MM.1S (cell line): Measurements from ENCODE around the gene GUCY2C.

Experiments used
- DNase-seq: peaks from one replicate; pipeline ENCODE4 v3.0.0-alpha.2; 2015
- H2AFZ ChIP-seq: fragments of 300-600 bp; sonication (generic); 2 replicates; pipeline ENCODE4 v1.6.0; 2016; ENCODE audit warnings: antibody characterized with exemption, low read length
- H3F3A ChIP-seq: fragments of 300-600 bp; sonication (generic); 2 replicates; pipeline ENCODE4 v1.6.1; 2016; ENCODE audit warnings: mild to moderate bottlenecking, antibody characterized with exemption, low read length, moderate library complexity, mixed read lengths; ENCODE audit not compliant: insufficient read depth
- H3K27ac ChIP-seq: fragments of 300-600 bp; sonication (generic); 2 replicates; pipeline ENCODE4 v1.5.1; 2016; ENCODE audit warnings: mild to moderate bottlenecking, low read length
- H3K27me3 ChIP-seq: fragments of 300-600 bp; sonication (generic); replicated peaks from 2 replicates; pipeline ENCODE4 v1.6.0; 2016; ENCODE audit warnings: low read length; ENCODE audit not compliant: insufficient read depth
- H3K36me3 ChIP-seq: fragments of 300-600 bp; sonication (generic); replicated peaks from 2 replicates; pipeline ENCODE4 v1.6.1; 2016; ENCODE audit warnings: mild to moderate bottlenecking, low read length, mixed read lengths; ENCODE audit not compliant: insufficient read depth
- H3K4me1 ChIP-seq: fragments of 300-600 bp; sonication (generic); 2 replicates; pipeline ENCODE4 v1.6.1; 2016; ENCODE audit warnings: low read length, mixed read lengths
- H3K4me2 ChIP-seq: fragments of 300-600 bp; sonication (generic); 2 replicates; pipeline ENCODE4 v1.6.0; 2016; ENCODE audit warnings: low read depth, low read length
- H3K4me3 ChIP-seq: fragments of 300-600 bp; sonication (generic); 2 replicates; pipeline ENCODE4 v1.5.1; 2016; ENCODE audit warnings: low read length, mixed read lengths
- H3K79me2 ChIP-seq: fragments of 300-600 bp; sonication (generic); 2 replicates; pipeline ENCODE4 v1.6.1; 2016; ENCODE audit warnings: mixed run types, low read length, mixed read lengths
- H3K9ac ChIP-seq: fragments of 300-600 bp; sonication (generic); 2 replicates; pipeline ENCODE4 v1.6.1; 2016; ENCODE audit warnings: low read length, mixed read lengths
- H3K9me2 ChIP-seq: fragments of 300-600 bp; sonication (generic); replicated peaks from 2 replicates; pipeline ENCODE4 v1.6.1; 2016; ENCODE audit warnings: mild to moderate bottlenecking, low read length, mixed read lengths; ENCODE audit not compliant: insufficient read depth
- H3K9me3 ChIP-seq: fragments of 300-600 bp; sonication (generic); replicated peaks from 2 replicates; pipeline ENCODE4 v1.6.1; 2016; ENCODE audit warnings: mild to moderate bottlenecking, low read length, mixed read lengths; ENCODE audit not compliant: insufficient read depth
- H4K20me1 ChIP-seq: fragments of 300-600 bp; sonication (generic); 2 replicates; pipeline ENCODE4 v1.6.1; 2016; ENCODE audit warnings: mild to moderate bottlenecking, low read length, moderate library complexity, mixed read lengths; ENCODE audit not compliant: insufficient read depth
- EZH2 ChIP-seq: fragments of 300-600 bp; sonication (generic); optimal IDR thresholded peaks from 2 replicates; pipeline ENCODE3; 2017; ENCODE audit warnings: low read depth, mild to moderate bottlenecking, antibody characterized with exemption, low read length, mixed read lengths
- EZH2phosphoT487 ChIP-seq: fragments of 300-600 bp; sonication (generic); IDR thresholded peaks from 2 replicates; pipeline ENCODE4 v1.6.1; 2018; ENCODE audit warnings: antibody characterized with exemption, low read length
- TF ChIP-seq, protein P1 (sequence below): fragments of 300-600 bp; sonication (generic); IDR thresholded peaks from 2 replicates; pipeline ENCODE4 v1.5.1; 2016; ENCODE audit warnings: antibody characterized with exemption, low read length, mixed read lengths

The GUCY2C gene

DNA sequence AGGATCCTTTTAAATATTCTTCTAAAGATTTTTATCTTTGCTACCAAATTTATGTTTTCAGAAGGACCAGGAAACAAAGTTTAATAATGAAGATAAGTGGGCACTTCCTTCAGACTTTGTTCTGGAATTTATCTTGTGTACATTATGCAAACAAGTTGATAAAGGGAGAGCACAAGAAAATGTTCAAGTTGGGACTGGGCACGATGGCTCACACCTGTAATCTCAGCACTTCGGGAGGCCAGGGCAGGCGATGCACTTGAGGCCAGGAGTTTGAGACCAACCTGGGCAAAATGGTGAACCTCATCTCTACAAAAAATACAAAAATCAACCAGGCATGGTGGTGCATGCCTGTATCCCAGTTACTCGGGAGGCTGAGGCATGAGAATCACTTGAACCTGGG, 133.4 kb downstream of the GUCY2C start:
- Histone ChIP-seq H3K4me3 (no peak overlapping the region), H3K4me2 (no peak overlapping the region), H3F3A (no peaks in the 10 kb centered on the region), H3K9me3 (no peaks in the 10 kb centered on the region), H3K9me2 (no peaks in the 10 kb centered on the region), H3K4me1 (no peaks in the 10 kb centered on the region), H3K79me2 (no peaks in the 10 kb centered on the region), H2AFZ (no peak overlapping the region), H3K27ac (no peak overlapping the region), H3K36me3 (no peaks in the 10 kb centered on the region), H3K27me3 (no peaks in the 10 kb centered on the region), H4K20me1 (no peaks in the 10 kb centered on the region), H3K9ac (no peak overlapping the region)
- TF ChIP-seq EZH2phosphoT487 = no peak
- TF ChIP-seq, protein P1, sequence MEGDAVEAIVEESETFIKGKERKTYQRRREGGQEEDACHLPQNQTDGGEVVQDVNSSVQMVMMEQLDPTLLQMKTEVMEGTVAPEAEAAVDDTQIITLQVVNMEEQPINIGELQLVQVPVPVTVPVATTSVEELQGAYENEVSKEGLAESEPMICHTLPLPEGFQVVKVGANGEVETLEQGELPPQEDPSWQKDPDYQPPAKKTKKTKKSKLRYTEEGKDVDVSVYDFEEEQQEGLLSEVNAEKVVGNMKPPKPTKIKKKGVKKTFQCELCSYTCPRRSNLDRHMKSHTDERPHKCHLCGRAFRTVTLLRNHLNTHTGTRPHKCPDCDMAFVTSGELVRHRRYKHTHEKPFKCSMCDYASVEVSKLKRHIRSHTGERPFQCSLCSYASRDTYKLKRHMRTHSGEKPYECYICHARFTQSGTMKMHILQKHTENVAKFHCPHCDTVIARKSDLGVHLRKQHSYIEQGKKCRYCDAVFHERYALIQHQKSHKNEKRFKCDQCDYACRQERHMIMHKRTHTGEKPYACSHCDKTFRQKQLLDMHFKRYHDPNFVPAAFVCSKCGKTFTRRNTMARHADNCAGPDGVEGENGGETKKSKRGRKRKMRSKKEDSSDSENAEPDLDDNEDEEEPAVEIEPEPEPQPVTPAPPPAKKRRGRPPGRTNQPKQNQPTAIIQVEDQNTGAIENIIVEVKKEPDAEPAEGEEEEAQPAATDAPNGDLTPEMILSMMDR = no peak
- no peak for TF ChIP-seq EZH2
- DNase-seq = no peak
